HL-60/S4 treated with phorbol 12-myristate 13-acetate at 8.2 ng/mL for 4 days and 3 days (cell line): ENCODE measurements around the gene CCL27.

Source experiments
- in situ Hi-C: fragments of 300-500 bp; cut with MboI; formaldehyde crosslinking; loops from 2 replicates; pipeline ENCODE4 v1.15.0; 2022; ENCODE audit warnings: low sequenced_read_pairs

The CCL27 gene

DNA sequence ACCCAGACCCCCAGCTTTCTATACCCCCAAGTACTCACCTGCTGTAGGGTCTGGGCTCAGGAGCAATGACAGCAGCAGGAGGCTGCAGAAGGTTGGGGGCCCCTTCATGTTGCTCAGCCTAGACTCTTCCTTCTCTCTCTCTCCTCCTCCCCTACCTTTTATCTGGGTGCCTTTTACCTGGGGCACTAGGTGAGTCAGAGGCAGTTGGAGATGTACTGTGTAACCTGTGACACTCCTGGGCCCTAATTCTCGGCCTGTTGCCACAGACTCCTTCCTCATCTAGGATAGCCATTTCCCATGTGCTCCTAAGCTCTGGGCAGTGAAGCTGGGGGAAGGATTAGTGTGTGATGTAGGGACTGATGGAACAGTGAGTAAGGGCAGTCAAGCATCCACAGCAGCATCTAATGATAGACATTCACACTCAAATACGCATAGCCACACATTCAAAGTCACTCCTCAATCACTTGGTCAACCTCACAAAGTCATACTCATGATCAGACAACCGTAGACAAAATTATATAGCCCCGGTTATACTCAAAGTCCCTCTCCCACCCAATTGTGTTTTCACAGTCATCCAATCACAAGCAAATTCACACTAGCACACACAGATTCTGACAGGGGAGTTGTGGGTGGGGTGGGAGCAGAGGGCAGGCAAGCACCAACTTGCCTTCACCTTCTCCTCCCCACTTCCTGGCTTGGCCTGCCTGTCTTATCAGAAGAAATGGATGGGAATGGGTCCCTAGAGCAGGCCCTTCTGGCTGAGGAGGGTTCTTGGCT lies at the start of gene CCL27:
Gene CCL27 (minus strand): TSS at position 132 of the 777 bp plus-strand sequence. CDS start 24 bp downstream, at position 108.
- in situ Hi-C loops = loop anchor here (25.0 kb wide), 1 partner anchor 450 kb away; the partner anchor contains the start of genes ATOSB and STOML2

DNA sequence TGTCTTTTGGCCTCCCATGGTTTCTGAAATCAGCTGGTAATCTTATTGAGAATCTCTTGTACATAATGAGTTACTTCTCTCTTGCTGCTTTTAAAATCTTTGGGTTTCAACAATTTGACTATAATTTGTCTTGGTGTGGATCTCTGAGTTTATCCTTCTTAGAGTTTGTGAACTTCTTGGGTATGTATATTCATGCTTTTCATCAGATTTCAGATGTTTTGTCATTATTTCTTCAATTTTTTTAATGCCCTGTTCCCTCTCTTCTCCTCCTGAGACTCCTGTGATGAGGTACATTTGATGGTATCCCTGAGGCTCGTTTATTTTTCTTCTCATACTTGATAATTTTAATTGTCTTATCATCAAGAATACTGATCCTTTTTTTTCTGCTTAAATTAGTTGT lies 49.7 kb upstream of the CCL27 start:
- in situ Hi-C loops = no loop called here

- in situ Hi-C loops = no loop called here
Measured at GRCh38 chr9:34710023-34710422, 47.6 kb upstream of the CCL27 start, which contains the start of gene CCL21. Gene CCL21, minus strand, starts transcription at chr9:34710136. Its CDS starts 70 bp downstream, at chr9:34710066.

DNA sequence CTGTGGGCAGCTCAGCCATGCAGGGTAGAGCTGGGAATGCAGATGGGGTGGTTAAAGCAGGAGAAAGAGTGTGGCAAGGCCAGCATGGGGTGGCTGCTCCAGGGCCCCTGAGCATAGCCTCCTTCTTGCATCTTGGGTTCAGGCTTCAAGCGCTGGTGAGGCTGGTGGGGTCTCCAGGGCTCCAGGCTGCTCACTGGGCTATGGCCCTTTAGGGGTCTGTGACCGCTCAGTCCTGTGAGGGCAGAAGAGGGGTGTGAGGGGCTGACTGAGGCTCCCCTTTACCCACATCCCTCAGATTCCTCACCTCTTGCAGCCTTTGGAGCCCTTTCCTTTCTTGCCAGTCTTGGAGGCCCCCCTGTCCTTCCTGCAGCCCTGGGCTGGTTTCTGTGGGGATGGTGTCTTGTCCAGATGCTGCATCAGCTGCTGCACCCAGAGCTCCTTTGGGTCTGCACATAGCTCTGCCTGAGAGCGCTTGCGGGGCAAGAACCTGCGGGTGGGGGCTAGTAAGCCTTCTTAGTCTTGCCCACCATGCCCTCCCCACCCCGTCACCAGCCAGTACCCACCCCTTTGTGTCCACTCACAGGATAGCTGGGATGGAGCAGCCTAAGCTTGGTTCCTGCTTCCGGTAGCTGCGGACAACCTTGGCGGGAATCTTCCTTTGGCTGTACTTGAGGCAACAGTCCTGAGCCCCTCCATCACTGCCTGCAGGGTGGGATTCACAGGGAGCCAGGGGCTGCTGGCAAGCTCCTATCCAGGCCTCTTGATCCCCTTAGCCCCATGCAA lies 46.9 kb upstream of the CCL27 start:
- in situ Hi-C loops = no loop called here

DNA sequence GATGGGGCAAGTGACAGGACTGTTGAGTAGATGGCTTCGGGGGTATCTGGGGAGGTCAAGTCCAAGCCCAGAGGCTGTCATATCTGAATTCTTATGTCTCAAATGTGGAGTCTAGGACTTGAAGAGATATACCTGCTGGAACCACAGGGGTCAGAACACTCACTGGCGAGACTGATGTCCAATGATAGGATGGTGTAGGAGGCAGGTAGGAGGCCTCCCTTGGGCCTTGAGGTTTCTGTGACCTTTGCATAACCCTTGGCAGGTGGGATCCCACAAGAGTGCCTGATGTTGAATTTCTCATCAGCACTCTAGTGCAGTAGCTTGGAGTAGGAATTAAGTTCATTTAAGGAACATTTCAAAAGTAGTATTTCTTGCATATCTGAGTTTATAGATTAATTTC lies 44.7 kb upstream of the CCL27 start:
- in situ Hi-C loops = no loop called here

DNA sequence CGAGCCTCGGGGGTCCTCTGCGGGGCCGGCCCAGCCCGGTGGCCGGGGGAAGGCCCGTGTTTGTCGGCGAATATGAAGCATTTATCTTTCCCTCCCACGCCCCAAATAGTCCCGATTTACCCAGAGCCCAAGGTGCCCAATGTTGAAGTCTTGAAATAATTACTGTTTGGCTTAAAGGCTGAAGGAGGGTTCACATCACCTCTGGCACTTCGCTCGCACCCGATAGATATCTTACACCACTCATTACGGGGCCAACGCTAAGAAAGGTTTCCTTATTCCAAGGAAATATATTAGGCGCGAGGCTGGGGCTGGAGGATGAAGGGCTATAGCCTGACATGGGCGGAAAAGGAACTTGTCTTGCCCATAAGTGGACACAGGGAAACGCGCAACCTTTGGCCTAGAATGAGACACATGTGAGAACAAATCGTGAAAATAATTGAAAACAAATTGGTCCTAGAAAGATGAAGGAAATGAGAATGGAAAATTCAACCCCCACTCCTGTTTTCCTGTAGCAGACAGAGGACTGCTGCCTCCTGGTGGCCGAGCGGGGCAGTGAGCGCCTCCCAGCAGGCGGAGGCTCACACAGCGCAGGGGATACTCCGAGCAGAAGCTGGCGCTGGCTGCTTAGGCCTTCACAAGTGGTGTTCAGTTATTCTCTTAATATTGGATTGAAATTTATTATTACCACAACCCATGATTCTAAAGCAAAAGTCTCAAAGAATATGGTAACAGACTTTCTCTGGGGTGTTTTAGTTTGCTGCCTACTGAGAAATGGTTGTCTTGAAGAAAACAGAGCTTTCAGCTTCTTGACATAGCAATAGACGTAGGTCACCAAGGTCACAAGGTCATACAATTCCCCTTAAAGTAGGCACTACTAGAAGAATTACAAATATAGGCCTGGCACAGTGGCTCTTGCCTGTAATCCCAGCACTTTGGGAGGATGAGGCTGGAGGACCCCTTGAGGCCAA lies 39.6 kb upstream of the CCL27 start:
- in situ Hi-C loops = no loop called here

GRCh38 chr9:34701023-34701768 lies 38.7 kb upstream of the CCL27 start:
- in situ Hi-C loops = no loop called here

- in situ Hi-C loops = no loop called here
Measured at GRCh38 chr9:34694811-34695210, 32.4 kb upstream of the CCL27 start.

GRCh38 chr9:34693560-34693959 lies 31.1 kb upstream of the CCL27 start:
- in situ Hi-C loops = no loop called here

- in situ Hi-C loops = no loop called here
Measured at GRCh38 chr9:34691936-34692315, 29.5 kb upstream of the CCL27 start.

- in situ Hi-C loops = no loop called here
Measured at GRCh38 chr9:34690983-34691935, 28.8 kb upstream of the CCL27 start, which contains the start of gene CCL19. Gene CCL19, minus strand, starts transcription at chr9:34691276. Its CDS starts 137 bp downstream, at chr9:34691139.

GRCh38 chr9:34689512-34689911 lies 27.1 kb upstream of the CCL27 start:
- in situ Hi-C loops = no loop called here

DNA sequence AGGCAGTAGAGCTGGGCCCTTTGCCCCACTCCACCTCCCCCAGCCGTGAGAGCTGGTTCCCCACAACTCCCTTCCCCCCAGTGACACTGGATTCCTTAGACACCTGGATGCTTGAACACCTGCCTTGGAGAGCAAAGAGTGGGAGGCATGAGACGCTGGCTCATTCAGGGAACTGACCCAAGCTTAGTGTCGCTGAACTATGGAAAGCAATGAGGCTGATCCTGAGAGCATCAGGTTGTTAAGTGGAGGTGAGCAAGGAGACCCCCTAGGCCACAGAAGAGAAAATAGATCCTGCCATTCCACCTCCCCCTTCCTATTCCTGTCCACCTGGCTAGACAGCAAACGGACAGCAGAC lies 26.6 kb upstream of the CCL27 start:
- in situ Hi-C loops = no loop called here

DNA sequence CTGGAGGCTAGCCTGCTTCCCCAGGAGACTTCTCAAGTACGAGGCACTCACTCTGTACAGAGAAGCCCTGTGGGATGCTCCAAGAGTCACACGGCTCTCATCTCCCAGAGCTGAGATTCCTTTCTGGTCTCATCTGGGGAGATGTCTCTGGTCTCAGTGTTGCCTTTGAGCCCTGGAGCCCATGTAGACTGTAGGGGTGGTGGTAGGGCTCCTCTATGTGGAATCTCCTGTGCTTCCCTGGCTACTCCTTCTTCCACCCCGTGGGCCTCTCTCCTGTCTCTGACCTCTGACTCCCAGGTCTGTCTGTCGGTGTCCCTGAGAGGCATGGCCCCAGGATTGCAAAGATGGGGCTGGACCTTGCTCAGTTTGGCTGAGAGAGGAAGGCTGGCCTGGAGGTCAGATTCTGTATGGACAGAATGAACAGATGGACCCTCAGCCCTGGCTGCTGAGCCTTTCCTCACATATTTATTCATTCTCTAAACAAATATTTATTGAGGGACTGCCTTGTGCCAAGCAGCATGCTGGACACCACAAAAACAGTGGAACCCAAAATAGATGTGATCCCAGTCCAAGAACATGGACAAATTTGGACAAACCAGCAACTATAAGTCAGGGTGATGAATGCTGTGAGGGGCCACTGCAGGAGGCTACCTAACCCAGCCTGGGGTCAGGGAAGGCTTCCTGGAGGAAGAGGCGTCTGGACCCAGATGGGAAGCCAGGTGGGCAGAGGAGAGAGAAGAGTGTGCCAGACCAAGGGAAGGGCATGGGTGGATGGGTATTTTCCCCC lies 26.1 kb upstream of the CCL27 start:
- in situ Hi-C loops = no loop called here

DNA sequence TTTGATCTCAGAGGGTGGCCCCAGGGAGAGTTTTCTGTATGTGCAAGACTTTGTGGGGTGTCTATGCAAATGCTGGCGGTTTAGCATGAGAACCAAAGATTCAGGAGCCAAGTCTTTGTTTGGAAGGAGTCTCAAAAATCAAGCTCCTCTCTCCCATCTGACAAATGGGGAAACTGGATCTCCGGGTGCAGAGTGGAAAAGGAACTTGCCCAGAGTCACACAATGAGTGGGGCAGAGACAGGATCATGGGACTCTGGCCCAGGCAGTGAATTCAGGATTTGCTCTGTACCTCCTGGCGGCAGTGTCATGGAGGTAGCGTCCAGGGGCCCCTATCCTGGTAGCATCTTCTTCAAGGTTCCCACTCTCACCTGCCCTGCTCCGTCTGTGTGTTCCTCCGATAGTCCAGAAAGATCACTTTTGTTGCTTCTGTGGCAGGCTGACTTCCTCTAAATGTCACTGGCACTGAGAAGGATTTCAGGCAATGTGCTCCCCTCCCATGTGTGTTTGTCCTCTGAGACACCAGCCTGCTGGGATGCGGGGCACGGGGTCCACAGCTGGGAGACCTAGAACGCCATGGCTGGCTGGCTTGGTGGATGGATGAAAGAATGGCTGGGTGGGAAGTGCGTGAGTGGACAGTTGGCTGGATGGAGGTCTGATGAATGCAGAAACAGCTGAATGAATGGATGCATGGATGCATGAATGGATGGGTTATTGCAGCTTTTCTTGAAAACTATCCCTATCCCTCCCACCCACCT lies 25.0 kb upstream of the CCL27 start:
- in situ Hi-C loops = no loop called here

DNA sequence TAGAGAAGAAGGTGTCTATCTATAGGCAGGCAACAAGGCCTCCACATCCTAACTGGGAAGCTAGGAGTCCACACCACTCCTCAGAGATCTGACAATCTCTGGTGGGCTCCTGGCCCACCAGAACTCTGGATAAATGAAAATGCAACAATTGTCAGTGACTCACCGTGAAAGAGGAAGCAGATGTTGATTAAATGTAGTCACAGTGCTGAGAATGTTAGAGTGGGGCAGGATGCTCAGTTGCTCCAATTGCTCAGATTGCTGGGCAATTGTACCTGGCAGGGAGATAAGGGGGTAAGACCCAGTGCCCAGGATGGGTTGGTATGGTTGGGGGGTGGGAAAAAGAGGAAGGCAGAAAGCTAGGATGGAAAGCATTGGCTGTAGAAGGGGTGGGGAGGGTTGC lies 24.3 kb upstream of the CCL27 start:
- in situ Hi-C loops = no loop called here

GRCh38 chr9:34686231-34686630 lies 23.8 kb upstream of the CCL27 start:
- in situ Hi-C loops = no loop called here

- in situ Hi-C loops = no loop called here
Measured at GRCh38 chr9:34685591-34685990, 23.1 kb upstream of the CCL27 start.
